Measurements from ENCODE around the gene SLC25A1.

SLC25A1 gene

GRCh38 chr22:19137384-19138216, 40.9 kb downstream of the SLC25A1 start:
- Histone ChIP-seq H3K27me3 (no peaks in the 10 kb centered on the region), H3K36me3 (peaks cover 72 to 100% (median 98%) of the 10 kb centered on the region in 3 donors), H3K27ac (no peak overlapping the region), H3K4me1 (peaks cover 0 to 3% (median under 1%) of the 10 kb centered on the region in 4 donors), H3K9me3 (no peaks in the 10 kb centered on the region), H3K4me3 (no peak overlapping the region)
- TF ChIP-seq CTCF (IDR thresholded peaks at IDR 0.05) = no peak
- intact Hi-C loops (cut with DNase I; ENCODE audit: low total_unique reads) = no loop called here
- no peak for DNase-seq

- Histone ChIP-seq H3K4me1 (no peaks in the 10 kb centered on the region), H3K4me3 (no peak overlapping the region), H3K9me3 (no peaks in the 10 kb centered on the region), H3K27ac (no peak overlapping the region), H3K36me3 (peaks cover 72 to 100% (median 98%) of the 10 kb centered on the region in 3 donors), H3K27me3 (no peaks in the 10 kb centered on the region)
- intact Hi-C loops (cut with DNase I; ENCODE audit: low total_unique reads) = no loop called here
- no peak for TF ChIP-seq CTCF (IDR thresholded peaks at IDR 0.05)
- DNase-seq = no peak
These were observed 41.6 kb downstream of the SLC25A1 start for GRCh38 chr22:19136915-19137314.

GRCh38 chr22:19134874-19135273, 43.7 kb downstream of the SLC25A1 start:
- no peak overlapping the region for H3K4me3 ChIP-seq
- no peaks in the 10 kb centered on the region for H3K4me1 ChIP-seq
- no peaks in the 10 kb centered on the region for H3K9me3 ChIP-seq
- H3K27me3 ChIP-seq = no peaks in the 10 kb centered on the region
- no peak for DNase-seq
- H3K27ac ChIP-seq = no peak overlapping the region
- no peak for TF ChIP-seq CTCF (IDR thresholded peaks at IDR 0.05)
- intact Hi-C loops (cut with DNase I; ENCODE audit: low total_unique reads) = no loop called here
- peaks cover 58 to 93% (median 82%) of the 10 kb centered on the region in 3 donors for H3K36me3 ChIP-seq

- Histone ChIP-seq H3K4me1 (no peaks in the 10 kb centered on the region), H3K36me3 (peaks cover 52 to 87% (median 77%) of the 10 kb centered on the region in 3 donors), H3K27ac (no peak overlapping the region), H3K9me3 (no peaks in the 10 kb centered on the region), H3K27me3 (no peaks in the 10 kb centered on the region), H3K4me3 (no peak overlapping the region)
- no peak for TF ChIP-seq CTCF (IDR thresholded peaks at IDR 0.05)
- intact Hi-C loops (cut with DNase I; ENCODE audit: low total_unique reads) = no loop called here
- no peak for DNase-seq
These were observed 44.2 kb downstream of the SLC25A1 start for GRCh38 chr22:19134176-19134831.

GRCh38 chr22:19133561-19133960, 45.0 kb downstream of the SLC25A1 start:
- Histone ChIP-seq H3K27ac (no peak overlapping the region), H3K4me3 (no peak overlapping the region), H3K9me3 (no peaks in the 10 kb centered on the region), H3K36me3 (peaks cover 45 to 80% (median 69%) of the 10 kb centered on the region in 3 donors), H3K27me3 (no peaks in the 10 kb centered on the region), H3K4me1 (no peaks in the 10 kb centered on the region)
- intact Hi-C loops (cut with DNase I; ENCODE audit: low total_unique reads) = no loop called here
- TF ChIP-seq CTCF (IDR thresholded peaks at IDR 0.05) = no peak
- no peak for DNase-seq

All from tibial artery (tissue), 4 donors.